ENCODE measurements around the gene RBM47.

The RBM47 gene

DNA sequence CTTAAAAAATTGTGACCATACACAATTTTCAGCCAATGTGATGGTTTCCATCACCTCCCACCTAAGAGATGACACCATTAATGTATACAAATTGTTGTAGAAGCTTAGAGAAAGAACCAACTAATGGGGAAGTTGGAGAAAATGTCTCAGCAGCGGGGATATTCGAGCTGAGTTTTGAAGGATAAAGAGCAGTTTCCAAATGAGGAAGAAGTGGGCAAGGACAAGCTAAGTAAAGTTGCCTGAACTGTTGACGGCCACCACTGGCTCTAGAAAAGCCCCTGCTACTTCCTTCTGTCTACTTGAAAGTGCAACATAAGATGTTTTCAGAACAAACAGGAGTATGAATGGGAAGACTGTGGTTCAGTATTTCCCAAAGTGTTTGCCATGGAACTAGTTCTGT lies 202.5 kb downstream of the RBM47 start:
- H3K4me3 ChIP-seq (ENCODE audit: low read length, poor library complexity, severe bottlenecking), result no peak overlapping the region
- TF ChIP-seq, protein P1, sequence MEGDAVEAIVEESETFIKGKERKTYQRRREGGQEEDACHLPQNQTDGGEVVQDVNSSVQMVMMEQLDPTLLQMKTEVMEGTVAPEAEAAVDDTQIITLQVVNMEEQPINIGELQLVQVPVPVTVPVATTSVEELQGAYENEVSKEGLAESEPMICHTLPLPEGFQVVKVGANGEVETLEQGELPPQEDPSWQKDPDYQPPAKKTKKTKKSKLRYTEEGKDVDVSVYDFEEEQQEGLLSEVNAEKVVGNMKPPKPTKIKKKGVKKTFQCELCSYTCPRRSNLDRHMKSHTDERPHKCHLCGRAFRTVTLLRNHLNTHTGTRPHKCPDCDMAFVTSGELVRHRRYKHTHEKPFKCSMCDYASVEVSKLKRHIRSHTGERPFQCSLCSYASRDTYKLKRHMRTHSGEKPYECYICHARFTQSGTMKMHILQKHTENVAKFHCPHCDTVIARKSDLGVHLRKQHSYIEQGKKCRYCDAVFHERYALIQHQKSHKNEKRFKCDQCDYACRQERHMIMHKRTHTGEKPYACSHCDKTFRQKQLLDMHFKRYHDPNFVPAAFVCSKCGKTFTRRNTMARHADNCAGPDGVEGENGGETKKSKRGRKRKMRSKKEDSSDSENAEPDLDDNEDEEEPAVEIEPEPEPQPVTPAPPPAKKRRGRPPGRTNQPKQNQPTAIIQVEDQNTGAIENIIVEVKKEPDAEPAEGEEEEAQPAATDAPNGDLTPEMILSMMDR (conservative IDR thresholded peaks at IDR 0.05; ENCODE audit: low read length), result no peak
- TF ChIP-seq EZH2phosphoT487 (IDR thresholded peaks at IDR 0.05; ENCODE audit: borderline replicate concordance), result no peak

DNA sequence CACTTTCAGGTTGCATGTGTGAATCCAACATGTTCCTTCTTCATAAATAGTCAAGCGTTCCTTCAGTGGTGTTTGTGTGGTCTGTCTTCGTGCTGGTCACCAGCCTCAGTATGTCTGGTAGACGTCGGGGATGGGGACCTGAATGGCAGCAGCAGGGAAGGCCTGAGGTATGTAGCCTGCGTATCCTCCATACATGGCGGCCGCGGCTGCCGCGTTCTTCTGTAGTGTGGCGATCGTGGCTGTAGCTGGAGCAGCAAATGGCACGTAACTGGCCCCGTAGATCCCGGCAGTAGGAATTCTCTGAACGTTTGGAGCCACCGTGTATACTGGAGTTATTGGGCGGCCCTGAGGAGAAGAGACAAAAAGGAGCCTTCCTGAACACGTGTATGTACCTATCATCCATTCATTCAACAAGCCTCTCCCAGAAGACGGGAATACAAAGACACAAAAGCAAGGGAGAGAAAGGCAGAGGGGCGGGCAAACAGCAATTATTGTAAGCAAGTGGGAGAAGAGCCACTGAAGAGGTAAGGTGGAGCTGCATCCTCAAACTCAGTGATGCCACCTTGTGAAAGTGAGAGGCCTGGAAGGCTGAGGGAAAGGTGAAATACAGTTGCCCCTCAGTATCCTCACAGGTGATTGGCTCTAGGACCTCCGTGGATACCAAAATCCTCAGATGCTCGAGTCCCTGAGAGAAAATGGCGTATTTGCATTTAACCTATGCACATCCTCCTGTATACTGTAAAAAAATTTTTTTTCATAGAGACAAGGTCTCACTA lies 203.7 kb downstream of the RBM47 start:
- H2AFZ ChIP-seq (ENCODE audit: low read length), result no peak overlapping the region
- H3K27me3 ChIP-seq (ENCODE audit: insufficient read depth, low read length, poor library complexity, severe bottlenecking), result no peaks in the 10 kb centered on the region
- H3K4me2 ChIP-seq (ENCODE audit: low read depth, low read length, poor library complexity, severe bottlenecking), result no peak overlapping the region
- H3K9ac ChIP-seq (ENCODE audit: low read depth, low read length, poor library complexity, severe bottlenecking), result no peak overlapping the region
- no peaks in the 10 kb centered on the region for H3K9me3 ChIP-seq (ENCODE audit: insufficient read depth, low read depth, low read length)
- H3K4me1 ChIP-seq (ENCODE audit: insufficient read depth, low read length, poor library complexity, severe bottlenecking), result no peaks in the 10 kb centered on the region
- H3K36me3 ChIP-seq (ENCODE audit: insufficient read depth, low read length), result no peaks in the 10 kb centered on the region
- no peaks in the 10 kb centered on the region for H3K79me2 ChIP-seq (ENCODE audit: insufficient read depth, low read length)
- H3K9me2 ChIP-seq (replicated peaks; ENCODE audit: low read depth, low read length), result no peaks in the 10 kb centered on the region
- no peaks in the 10 kb centered on the region for H3F3A ChIP-seq (ENCODE audit: low read depth)
- H4K20me1 ChIP-seq (ENCODE audit: insufficient read depth, low read length, poor library complexity, severe bottlenecking), result no peaks in the 10 kb centered on the region
- no peak overlapping the region for H3K4me3 ChIP-seq (ENCODE audit: low read length, poor library complexity, severe bottlenecking)
- TF ChIP-seq, protein P1 (conservative IDR thresholded peaks at IDR 0.05; ENCODE audit: low read length), result no peak
- no peak for TF ChIP-seq EZH2phosphoT487 (IDR thresholded peaks at IDR 0.05; ENCODE audit: borderline replicate concordance)

More for the DNA sequence above, 202.5 kb downstream of the RBM47 start:
- H3K9me3 ChIP-seq (ENCODE audit: insufficient read depth, low read depth, low read length), result no peaks in the 10 kb centered on the region
- H3K27me3 ChIP-seq (ENCODE audit: insufficient read depth, low read length, poor library complexity, severe bottlenecking), result no peaks in the 10 kb centered on the region
- no peaks in the 10 kb centered on the region for H3K36me3 ChIP-seq (ENCODE audit: insufficient read depth, low read length)
- H3K4me2 ChIP-seq (ENCODE audit: low read depth, low read length, poor library complexity, severe bottlenecking), result no peak overlapping the region
- no peak overlapping the region for H3K9ac ChIP-seq (ENCODE audit: low read depth, low read length, poor library complexity, severe bottlenecking)
- no peak overlapping the region for H2AFZ ChIP-seq (ENCODE audit: low read length)
- no peaks in the 10 kb centered on the region for H4K20me1 ChIP-seq (ENCODE audit: insufficient read depth, low read length, poor library complexity, severe bottlenecking)
- no peaks in the 10 kb centered on the region for H3K79me2 ChIP-seq (ENCODE audit: insufficient read depth, low read length)
- no peaks in the 10 kb centered on the region for H3K9me2 ChIP-seq (replicated peaks; ENCODE audit: low read depth, low read length)
- H3F3A ChIP-seq (ENCODE audit: low read depth), result no peaks in the 10 kb centered on the region
- H3K4me1 ChIP-seq (ENCODE audit: insufficient read depth, low read length, poor library complexity, severe bottlenecking), result no peaks in the 10 kb centered on the region

DNA sequence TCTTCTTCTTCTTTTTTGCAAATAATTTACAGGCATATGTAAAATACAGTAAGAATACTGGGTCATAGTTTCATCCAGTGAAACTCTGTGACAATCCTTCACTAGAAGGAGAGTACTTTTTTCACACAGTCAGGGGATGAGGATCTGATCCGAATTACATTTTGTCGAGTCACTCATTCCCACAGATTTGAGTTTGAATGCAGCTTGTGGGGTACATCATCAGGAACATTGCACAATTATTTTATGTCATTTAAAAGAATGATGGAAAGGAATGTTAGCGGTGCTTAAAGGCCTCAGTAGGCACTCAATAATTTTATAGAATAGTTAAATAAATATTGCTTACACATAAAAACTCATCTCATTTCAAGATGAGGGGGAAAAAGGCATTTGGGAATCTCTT lies 205.9 kb downstream of the RBM47 start:
- TF ChIP-seq EZH2phosphoT487 (IDR thresholded peaks at IDR 0.05; ENCODE audit: borderline replicate concordance), result no peak
- TF ChIP-seq, protein P1 (conservative IDR thresholded peaks at IDR 0.05; ENCODE audit: low read length), result no peak
- Histone ChIP-seq H3K79me2 (ENCODE audit: insufficient read depth, low read length) (no peaks in the 10 kb centered on the region), H4K20me1 (ENCODE audit: insufficient read depth, low read length, poor library complexity, severe bottlenecking) (no peaks in the 10 kb centered on the region), H3K4me1 (ENCODE audit: insufficient read depth, low read length, poor library complexity, severe bottlenecking) (no peaks in the 10 kb centered on the region), H3K4me3 (ENCODE audit: low read length, poor library complexity, severe bottlenecking) (no peak overlapping the region), H3K9me3 (ENCODE audit: insufficient read depth, low read depth, low read length) (no peaks in the 10 kb centered on the region), H2AFZ (ENCODE audit: low read length) (no peak overlapping the region), H3K27me3 (ENCODE audit: insufficient read depth, low read length, poor library complexity, severe bottlenecking) (no peaks in the 10 kb centered on the region), H3K36me3 (ENCODE audit: insufficient read depth, low read length) (no peaks in the 10 kb centered on the region), H3F3A (ENCODE audit: low read depth) (no peaks in the 10 kb centered on the region), H3K4me2 (ENCODE audit: low read depth, low read length, poor library complexity, severe bottlenecking) (no peak overlapping the region), H3K9ac (ENCODE audit: low read depth, low read length, poor library complexity, severe bottlenecking) (no peak overlapping the region), H3K9me2 (replicated peaks; ENCODE audit: low read depth, low read length) (no peaks in the 10 kb centered on the region)

All from Loucy (cell line).